ENCODE results near the gene METTL23. TPM values are rescaled to one million over a fixed set of nuclear protein-coding genes. Genes with fewer than 3 reads are reported as not detected.

The METTL23 gene
- total and polyA plus RNA-seq, 2 donors (not counting 3 experiments of a cell fraction or from before 2014, with no cell fraction given), result 19.5 to 33.4 TPM

DNA sequence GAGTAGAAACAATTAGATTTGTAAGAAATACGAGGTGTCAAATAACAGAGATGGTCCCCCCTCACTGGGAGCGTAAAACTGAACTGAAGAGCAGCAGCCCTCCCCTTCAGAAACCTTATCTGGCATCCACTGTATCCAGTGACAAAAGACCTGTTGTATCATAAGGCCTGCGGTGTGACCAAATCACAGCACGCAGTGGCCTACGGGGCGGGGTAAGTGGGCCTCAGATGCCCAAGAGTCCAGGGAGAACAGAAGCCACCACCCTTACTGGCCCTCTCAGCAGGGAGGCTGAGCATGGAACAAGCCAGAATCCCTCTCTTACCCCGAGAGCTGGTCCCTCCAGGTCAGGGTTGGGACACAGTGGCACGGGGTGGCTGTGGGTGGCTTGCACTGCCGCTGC is 5.7 kb upstream of the METTL23 start:
- DNase-seq (ENCODE audit: low read depth, low spot score) (no peak), FAIRE-seq (no peak)
- H3K27me3 ChIP-seq (ENCODE audit: control insufficient read depth in 2 of 2, insufficient read depth in 2 of 2, low read length in 2 of 2), result no peaks in the 10 kb centered on the region
- H3K9me1 ChIP-seq (replicated peaks; ENCODE audit: control insufficient read depth, extremely low read depth, insufficient read depth, low read length), result no peaks in the 10 kb centered on the region
- intact Hi-C loops (cut with micrococcal nuclease) (no loop called here), dilution Hi-C loops (cut with MboI; ENCODE audit: extremely low pct_ligation_motif_present, low sequenced_read_pairs) (no loop called here)
- POLR2A ChIA-PET, result no interaction called here
- H2AFZ ChIP-seq (ENCODE audit: low read depth, low read length), result no peak overlapping the region
- no peak overlapping the region for H3K9ac ChIP-seq (replicated peaks; ENCODE audit: extremely low read depth, insufficient read depth, low read length)
- TF ChIP-seq, protein P1, sequence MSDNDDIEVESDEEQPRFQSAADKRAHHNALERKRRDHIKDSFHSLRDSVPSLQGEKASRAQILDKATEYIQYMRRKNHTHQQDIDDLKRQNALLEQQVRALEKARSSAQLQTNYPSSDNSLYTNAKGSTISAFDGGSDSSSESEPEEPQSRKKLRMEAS (IDR thresholded peaks at IDR 0.05; ENCODE audit: insufficient read depth, insufficient read length), result no peak
- TF ChIP-seq POLR2A (IDR thresholded peaks at IDR 0.05; ENCODE audit: low read depth, low read length), result no peak
- no peak for TF ChIP-seq FOS (IDR thresholded peaks at IDR 0.05; ENCODE audit: borderline replicate concordance, insufficient read depth, low read length)
- TF ChIP-seq POLR2AphosphoS5 (IDR thresholded peaks at IDR 0.05; ENCODE audit: insufficient read depth, low read depth, low read length), result no peak
- no peak for TF ChIP-seq MYC (IDR thresholded peaks at IDR 0.05; ENCODE audit: low read depth, low read length)
- TF ChIP-seq, protein P2, sequence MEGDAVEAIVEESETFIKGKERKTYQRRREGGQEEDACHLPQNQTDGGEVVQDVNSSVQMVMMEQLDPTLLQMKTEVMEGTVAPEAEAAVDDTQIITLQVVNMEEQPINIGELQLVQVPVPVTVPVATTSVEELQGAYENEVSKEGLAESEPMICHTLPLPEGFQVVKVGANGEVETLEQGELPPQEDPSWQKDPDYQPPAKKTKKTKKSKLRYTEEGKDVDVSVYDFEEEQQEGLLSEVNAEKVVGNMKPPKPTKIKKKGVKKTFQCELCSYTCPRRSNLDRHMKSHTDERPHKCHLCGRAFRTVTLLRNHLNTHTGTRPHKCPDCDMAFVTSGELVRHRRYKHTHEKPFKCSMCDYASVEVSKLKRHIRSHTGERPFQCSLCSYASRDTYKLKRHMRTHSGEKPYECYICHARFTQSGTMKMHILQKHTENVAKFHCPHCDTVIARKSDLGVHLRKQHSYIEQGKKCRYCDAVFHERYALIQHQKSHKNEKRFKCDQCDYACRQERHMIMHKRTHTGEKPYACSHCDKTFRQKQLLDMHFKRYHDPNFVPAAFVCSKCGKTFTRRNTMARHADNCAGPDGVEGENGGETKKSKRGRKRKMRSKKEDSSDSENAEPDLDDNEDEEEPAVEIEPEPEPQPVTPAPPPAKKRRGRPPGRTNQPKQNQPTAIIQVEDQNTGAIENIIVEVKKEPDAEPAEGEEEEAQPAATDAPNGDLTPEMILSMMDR (IDR thresholded peaks at IDR 0.05; ENCODE audit: extremely low read depth in 1 of 2, insufficient read depth in 1 of 2, low read depth in 1 of 2, low read length in 2 of 2), result no peak
- TF ChIP-seq GATA2 (IDR thresholded peaks at IDR 0.05; ENCODE audit: insufficient read depth, insufficient read length, low read depth, low read length), result no peak
- CTCF ChIA-PET, result interaction anchor here (1.6 kb wide), 1 partner anchor 39 kb away, joined by 4 read pairs; no protein-coding TSS in a partner anchor
- peaks cover 15% of the 10 kb centered on the region for H3K4me1 ChIP-seq (ENCODE audit: control insufficient read depth, extremely low read depth, insufficient read depth, low read length)
- no peaks in the 10 kb centered on the region for H4K20me1 ChIP-seq (replicated peaks; ENCODE audit: control insufficient read depth, extremely low read depth, insufficient read depth, low read length)
- H3K4me2 ChIP-seq (ENCODE audit: insufficient read depth, low read length), result no peak overlapping the region
- peaks cover 40% of the 10 kb centered on the region for H3K79me2 ChIP-seq (ENCODE audit: control insufficient read depth, insufficient read depth, low read length)
- no peak overlapping the region for H3K27ac ChIP-seq (ENCODE audit: insufficient read depth, low read depth, low read length)
- no peaks in the 10 kb centered on the region for H3K9me3 ChIP-seq (replicated peaks; ENCODE audit: control insufficient read depth, insufficient read depth, low read length)
- peaks cover 24 to 36% of the 10 kb centered on the region in 2 experiments for H3K36me3 ChIP-seq (ENCODE audit: control insufficient read depth in 2 of 2, extremely low read depth in 1 of 2, insufficient read depth in 2 of 2, low read length in 2 of 2)
- no peak overlapping the region for H3K4me3 ChIP-seq (replicated peaks in 1 of 3; ENCODE audit: insufficient read depth in 1 of 3, low read depth in 1 of 3, low read length in 3 of 3)
- no TSS peak for BruUV-seq (replicated peaks)

Measured in endothelial cell of umbilical vein (primary cell).